ENCODE measurements around the gene PFDN2. TPM values are rescaled to one million over a fixed set of nuclear protein-coding genes. Genes with fewer than 3 reads are reported as not detected.

The PFDN2 gene
- total RNA-seq, 1 experiment from 2014 or later = 85.6 TPM

DNA sequence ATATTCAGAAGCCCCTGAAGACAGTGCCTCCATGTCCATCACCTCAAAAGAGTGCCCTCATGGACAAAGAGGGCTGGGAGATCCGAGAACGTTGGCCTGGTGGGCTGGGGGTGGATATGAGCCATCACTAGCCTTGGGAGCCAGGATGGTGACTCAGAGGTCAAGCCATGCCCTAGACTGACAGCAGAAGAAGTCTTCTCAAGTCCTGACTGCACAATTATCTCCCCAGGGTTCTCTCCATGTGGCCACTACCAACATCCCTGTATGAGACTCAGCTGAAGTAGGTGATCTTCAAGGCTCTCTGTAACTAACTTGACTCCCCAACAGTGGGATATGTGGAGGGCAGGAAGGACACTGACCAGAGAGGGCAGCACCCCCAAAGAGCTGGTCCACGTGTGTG is 64.9 kb downstream of the PFDN2 start:
- no peak for DNase-seq (ENCODE audit: low spot score)

DNA sequence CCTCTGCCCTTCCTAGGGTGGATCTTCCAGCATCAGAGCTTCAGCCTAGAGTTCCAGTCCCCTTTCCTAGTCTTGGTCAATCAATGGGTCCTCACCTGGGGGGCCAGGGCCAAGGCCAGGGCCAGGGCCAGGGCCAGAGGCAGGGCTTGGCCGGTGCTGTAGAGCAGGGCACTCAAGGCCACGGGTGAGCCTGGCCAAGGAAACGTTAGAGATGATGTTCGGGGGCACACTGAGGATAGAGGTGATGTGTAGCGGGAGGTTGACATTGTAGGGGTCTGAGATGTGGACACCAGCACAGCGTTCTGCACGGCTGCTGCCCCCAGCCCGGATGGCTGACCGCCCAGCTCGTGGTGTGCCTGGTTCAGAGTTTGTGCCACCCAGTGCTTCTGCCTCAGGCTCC is 66.6 kb downstream of the PFDN2 start:
- DNase-seq (ENCODE audit: low spot score) = no peak

Other genes starting within 250 kb of the PFDN2 start
- gene ITLN1, start 232.9 kb downstream of the PFDN2 start, total RNA-seq (2014; rRNA removed; shearing (Covaris generic)) = not detected in 2 replicates
- not detected in 2 replicates for gene ITLN2, start 163.2 kb downstream of the PFDN2 start, total RNA-seq (2014; rRNA removed; shearing (Covaris generic))
- 5.2 and 6.4 TPM in 2 replicates for gene F11R, start 96.9 kb downstream of the PFDN2 start, total RNA-seq (2014; rRNA removed; shearing (Covaris generic))
- gene TSTD1, start 79.1 kb downstream of the PFDN2 start, total RNA-seq (2014; rRNA removed; shearing (Covaris generic)) = not detected in 2 replicates
- 57.7 and 60.3 TPM in 2 replicates for gene USF1, start 72.1 kb downstream of the PFDN2 start, total RNA-seq (2014; rRNA removed; shearing (Covaris generic))
- 0.02 TPM in 1 of 2 replicates, not detected in the other for gene ARHGAP30, start 48.1 kb downstream of the PFDN2 start, total RNA-seq (2014; rRNA removed; shearing (Covaris generic))
- 0.14 TPM in 1 of 2 replicates, not detected in the other for gene NECTIN4, start 28.5 kb downstream of the PFDN2 start, total RNA-seq (2014; rRNA removed; shearing (Covaris generic))
- not detected in 2 replicates for gene KLHDC9, start 19.7 kb downstream of the PFDN2 start, total RNA-seq (2014; rRNA removed; shearing (Covaris generic))
- 34.9 and 36.6 TPM in 2 replicates for gene NIT1, start 68 bp upstream of the PFDN2 start, total RNA-seq (2014; rRNA removed; shearing (Covaris generic))
- gene DEDD, start 14.6 kb upstream of the PFDN2 start, total RNA-seq (2014; rRNA removed; shearing (Covaris generic)) = 22.2 and 28.2 TPM in 2 replicates
- gene UFC1, start 35.9 kb upstream of the PFDN2 start, total RNA-seq (2014; rRNA removed; shearing (Covaris generic)) = 140 and 161 TPM in 2 replicates
- 5.8 and 6.9 TPM in 2 replicates for gene USP21, start 41.5 kb upstream of the PFDN2 start, total RNA-seq (2014; rRNA removed; shearing (Covaris generic))
- gene PPOX, start 48.4 kb upstream of the PFDN2 start, total RNA-seq (2014; rRNA removed; shearing (Covaris generic)) = 9.2 and 13.9 TPM in 2 replicates
- 28.0 and 38.0 TPM in 2 replicates for gene B4GALT3, start 59.5 kb upstream of the PFDN2 start, total RNA-seq (2014; rRNA removed; shearing (Covaris generic))
- not detected in 2 replicates for gene ADAMTS4, start 81.0 kb upstream of the PFDN2 start, total RNA-seq (2014; rRNA removed; shearing (Covaris generic))
- 101 and 120 TPM in 2 replicates for gene NDUFS2, start 84.3 kb upstream of the PFDN2 start, total RNA-seq (2014; rRNA removed; shearing (Covaris generic))
- gene FCER1G, start 97.3 kb upstream of the PFDN2 start, total RNA-seq (2014; rRNA removed; shearing (Covaris generic)) = 2.0 and 6.1 TPM in 2 replicates
- not detected in 2 replicates for gene APOA2, start 105.6 kb upstream of the PFDN2 start, total RNA-seq (2014; rRNA removed; shearing (Covaris generic))
- 7.1 and 8.5 TPM in 2 replicates for gene TOMM40L, start 108.0 kb upstream of the PFDN2 start, total RNA-seq (2014; rRNA removed; shearing (Covaris generic))
- gene NR1I3, start 120.2 kb upstream of the PFDN2 start, total RNA-seq (2014; rRNA removed; shearing (Covaris generic)) = not detected in 2 replicates
- not detected in 2 replicates for gene PCP4L1, start 140.7 kb upstream of the PFDN2 start, total RNA-seq (2014; rRNA removed; shearing (Covaris generic))
- 0.27 and 0.39 TPM in 2 replicates for gene MPZ, start 191.9 kb upstream of the PFDN2 start, total RNA-seq (2014; rRNA removed; shearing (Covaris generic))
- gene SDHC, start 196.3 kb upstream of the PFDN2 start, total RNA-seq (2014; rRNA removed; shearing (Covaris generic)) = 33.2 and 42.6 TPM in 2 replicates
- not detected in 2 replicates for gene CFAP126, start 249.8 kb upstream of the PFDN2 start, total RNA-seq (2014; rRNA removed; shearing (Covaris generic))